Neural cell (in vitro differentiated cells): Measurements from ENCODE around the gene RAB18. TPM values are rescaled to one million over a fixed set of nuclear protein-coding genes. Genes with fewer than 3 reads are reported as not detected.

Experiments
- H2AFZ ChIP-seq: fragments of 200-600, 300-800 bp; sonication (generic), shearing (Covaris generic); 2 replicates; pipeline ENCODE4 v1.6.0; 2014; ENCODE audit warnings: low read depth, mild to moderate bottlenecking, antibody characterized with exemption, low read length, moderate library complexity
- H3F3A ChIP-seq: fragments of 200-600 bp; shearing (Covaris generic); 2 replicates; pipeline ENCODE4 v1.6.1; 2016; ENCODE audit warnings: mild to moderate bottlenecking, moderate library complexity, mixed read lengths, antibody characterized with exemption, low read length; ENCODE audit not compliant: insufficient read depth, poor library complexity, severe bottlenecking
- H3K27ac ChIP-seq: fragments of 200-600, 300-800 bp; sonication (generic), shearing (Covaris generic); 2 replicates; pipeline ENCODE4 v1.5.1; 2014; ENCODE audit warnings: mild to moderate bottlenecking, low read length, moderate library complexity
- H3K27me3 ChIP-seq: fragments of 300-800, 200-600 bp; sonication (generic), shearing (Covaris generic); 2 replicates; pipeline ENCODE4 v1.6.0; 2014; ENCODE audit warnings: mild to moderate bottlenecking, low read depth, low read length, moderate library complexity; ENCODE audit not compliant: insufficient read depth
- H3K36me3 ChIP-seq: fragments of 300-800, 200-600 bp; sonication (generic), shearing (Covaris generic); 2 replicates; pipeline ENCODE4 v1.5.1; 2014; ENCODE audit warnings: mild to moderate bottlenecking, antibody characterized with exemption, low read length, moderate library complexity; ENCODE audit not compliant: insufficient read depth
- H3K4me2 ChIP-seq: fragments of 300-800, 200-600 bp; sonication (generic), shearing (Covaris generic); 2 replicates; pipeline ENCODE4 v1.6.0; 2014; ENCODE audit warnings: mild to moderate bottlenecking, low read length
- H3K4me3 ChIP-seq: fragments of 300-800, 200-600 bp; sonication (generic), shearing (Covaris generic); 2 replicates; pipeline ENCODE4 v1.5.1; 2014; ENCODE audit warnings: mild to moderate bottlenecking, low read length, moderate library complexity
- H3K79me2 ChIP-seq: fragments of 200-600 bp; shearing (Covaris generic); replicated peaks from 2 replicates; pipeline ENCODE4 v1.6.0; 2014; ENCODE audit warnings: mild to moderate bottlenecking, low read length, moderate library complexity; ENCODE audit not compliant: insufficient read depth
- H3K9ac ChIP-seq: fragments of 300-800, 200-600 bp; sonication (generic), shearing (Covaris generic); 2 replicates; pipeline ENCODE4 v1.6.1; 2016; ENCODE audit warnings: mild to moderate bottlenecking, low read length, mixed read lengths
- H3K9me2 ChIP-seq: fragments of 200-600 bp; shearing (Covaris generic); 2 replicates; pipeline ENCODE4 v1.6.1; 2016; ENCODE audit warnings: mild to moderate bottlenecking, low read length, mixed read lengths; ENCODE audit not compliant: insufficient read depth
- H3K9me3 ChIP-seq: fragments of 200-600, 300-800 bp; sonication (generic), shearing (Covaris generic); 2 replicates; pipeline ENCODE4 v1.6.1; 2016; ENCODE audit warnings: mild to moderate bottlenecking, mixed run types, low read length, moderate library complexity, mixed read lengths
- H4K20me1 ChIP-seq: fragments of 200-600 bp; shearing (Covaris generic); 2 replicates; pipeline ENCODE4 v1.6.1; 2016; ENCODE audit warnings: mild to moderate bottlenecking, mixed run types; ENCODE audit not compliant: insufficient read depth
- EP300 ChIP-seq: fragments of 450-650 bp; conservative IDR thresholded peaks from 2 replicates; pipeline ENCODE4 v1.6.1; 2014; ENCODE audit warnings: antibody characterized with exemption, mild to moderate bottlenecking, moderate library complexity; ENCODE audit not compliant: poor library complexity, severe bottlenecking
- EZH2 ChIP-seq: fragments of 200-600, 300-800 bp; shearing (Covaris generic), sonication (generic); IDR thresholded peaks from 2 replicates; pipeline ENCODE4 v1.6.1; 2014; ENCODE audit warnings: antibody characterized with exemption, low read length, borderline replicate concordance, mild to moderate bottlenecking; ENCODE audit not compliant: insufficient read depth, poor library complexity, severe bottlenecking
- MXI1 ChIP-seq: fragments of 450-650 bp; conservative IDR thresholded peaks from 2 replicates; pipeline ENCODE4 v1.6.1; 2014; ENCODE audit warnings: antibody characterized with exemption, mild to moderate bottlenecking; ENCODE audit not compliant: poor library complexity, severe bottlenecking
- POLR2AphosphoS5 ChIP-seq: IDR thresholded peaks from 2 replicates; pipeline ENCODE4 v1.6.1; 2012
- RAD21 ChIP-seq: fragments of 450-650 bp; conservative IDR thresholded peaks from 2 replicates; pipeline ENCODE4 v1.6.1; 2014; ENCODE audit warnings: antibody characterized with exemption, mild to moderate bottlenecking, moderate library complexity
- SMC3 ChIP-seq: fragments of 450-650 bp; conservative IDR thresholded peaks from 2 replicates; pipeline ENCODE4 v1.6.1; 2014; ENCODE audit warnings: antibody characterized with exemption, mild to moderate bottlenecking, moderate library complexity; ENCODE audit not compliant: poor library complexity
- TAF1 ChIP-seq: IDR thresholded peaks from 2 replicates; pipeline ENCODE4 v1.6.1; 2012; ENCODE audit warnings: low read depth
- polyA plus RNA-seq: library from polyadenylated mRNA; depleted of rRNA; stranded (reverse); fragments of >200 nt; gene quantifications from 2 replicates; pipeline ENCODE4 v1.2.3, GENCODE V29; 2014
- TF ChIP-seq, protein P1 (sequence below): IDR thresholded peaks from 2 replicates; pipeline ENCODE4 v1.6.1; 2012; ENCODE audit warnings: borderline replicate concordance
- TF ChIP-seq, protein P2 (sequence below): fragments of 450-650 bp; IDR thresholded peaks from 2 replicates; pipeline ENCODE4 v1.5.1; 2014; ENCODE audit warnings: antibody characterized with exemption, mild to moderate bottlenecking, moderate library complexity; ENCODE audit not compliant: poor library complexity, severe bottlenecking

RAB18 gene
- polyA plus RNA-seq, 1 donor from 2014 or later: 122 TPM

DNA sequence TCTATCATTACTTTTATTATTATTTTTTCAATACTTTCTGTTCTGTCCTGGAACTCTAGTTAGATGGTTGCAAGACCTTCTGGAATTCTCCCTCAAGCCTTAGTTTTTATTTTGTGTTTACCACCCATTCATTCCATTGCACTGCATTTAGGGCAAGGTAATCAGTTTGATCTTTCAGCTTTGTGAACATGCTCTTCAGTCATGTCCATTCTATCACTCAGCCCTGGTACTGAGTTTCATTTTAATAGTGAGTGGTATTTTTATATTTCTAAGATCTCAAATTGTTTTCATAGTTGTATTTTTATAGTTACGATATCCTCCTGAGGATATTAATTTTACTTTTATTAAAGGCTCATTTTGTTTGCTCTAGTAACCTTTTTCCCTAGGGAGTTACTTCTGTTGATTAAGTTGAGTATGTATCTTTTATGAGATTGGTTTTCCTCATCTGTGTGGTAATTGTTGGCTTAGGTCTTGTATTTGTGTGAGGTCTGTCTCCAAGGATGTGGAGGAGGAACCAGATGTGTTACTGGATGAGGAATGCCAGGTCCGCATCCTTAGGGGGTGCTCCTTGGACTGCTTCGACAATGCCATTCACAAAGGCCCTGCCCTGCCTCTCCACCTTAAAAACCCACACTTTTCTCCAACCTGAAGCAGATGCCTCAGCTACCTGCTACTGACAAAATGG is 46.7 kb upstream of the RAB18 start:
- Histone ChIP-seq H3K4me3 (no peak overlapping the region), H3K79me2 (no peaks in the 10 kb centered on the region), H3K27me3 (no peaks in the 10 kb centered on the region), H3F3A (no peaks in the 10 kb centered on the region), H3K9me3 (no peaks in the 10 kb centered on the region), H3K9ac (no peak overlapping the region), H3K27ac (no peak overlapping the region), H3K4me2 (no peak overlapping the region), H4K20me1 (no peaks in the 10 kb centered on the region), H3K36me3 (no peaks in the 10 kb centered on the region), H3K9me2 (no peaks in the 10 kb centered on the region), H2AFZ (no peak overlapping the region)
- TF ChIP-seq TAF1 (no peak), SMC3 (no peak), RAD21 (no peak), POLR2AphosphoS5 (no peak), EZH2 (no peak), EP300 (no peak), MXI1 (no peak)
- TF ChIP-seq, protein P1, sequence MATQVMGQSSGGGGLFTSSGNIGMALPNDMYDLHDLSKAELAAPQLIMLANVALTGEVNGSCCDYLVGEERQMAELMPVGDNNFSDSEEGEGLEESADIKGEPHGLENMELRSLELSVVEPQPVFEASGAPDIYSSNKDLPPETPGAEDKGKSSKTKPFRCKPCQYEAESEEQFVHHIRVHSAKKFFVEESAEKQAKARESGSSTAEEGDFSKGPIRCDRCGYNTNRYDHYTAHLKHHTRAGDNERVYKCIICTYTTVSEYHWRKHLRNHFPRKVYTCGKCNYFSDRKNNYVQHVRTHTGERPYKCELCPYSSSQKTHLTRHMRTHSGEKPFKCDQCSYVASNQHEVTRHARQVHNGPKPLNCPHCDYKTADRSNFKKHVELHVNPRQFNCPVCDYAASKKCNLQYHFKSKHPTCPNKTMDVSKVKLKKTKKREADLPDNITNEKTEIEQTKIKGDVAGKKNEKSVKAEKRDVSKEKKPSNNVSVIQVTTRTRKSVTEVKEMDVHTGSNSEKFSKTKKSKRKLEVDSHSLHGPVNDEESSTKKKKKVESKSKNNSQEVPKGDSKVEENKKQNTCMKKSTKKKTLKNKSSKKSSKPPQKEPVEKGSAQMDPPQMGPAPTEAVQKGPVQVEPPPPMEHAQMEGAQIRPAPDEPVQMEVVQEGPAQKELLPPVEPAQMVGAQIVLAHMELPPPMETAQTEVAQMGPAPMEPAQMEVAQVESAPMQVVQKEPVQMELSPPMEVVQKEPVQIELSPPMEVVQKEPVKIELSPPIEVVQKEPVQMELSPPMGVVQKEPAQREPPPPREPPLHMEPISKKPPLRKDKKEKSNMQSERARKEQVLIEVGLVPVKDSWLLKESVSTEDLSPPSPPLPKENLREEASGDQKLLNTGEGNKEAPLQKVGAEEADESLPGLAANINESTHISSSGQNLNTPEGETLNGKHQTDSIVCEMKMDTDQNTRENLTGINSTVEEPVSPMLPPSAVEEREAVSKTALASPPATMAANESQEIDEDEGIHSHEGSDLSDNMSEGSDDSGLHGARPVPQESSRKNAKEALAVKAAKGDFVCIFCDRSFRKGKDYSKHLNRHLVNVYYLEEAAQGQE: no peak
- TF ChIP-seq, protein P2, sequence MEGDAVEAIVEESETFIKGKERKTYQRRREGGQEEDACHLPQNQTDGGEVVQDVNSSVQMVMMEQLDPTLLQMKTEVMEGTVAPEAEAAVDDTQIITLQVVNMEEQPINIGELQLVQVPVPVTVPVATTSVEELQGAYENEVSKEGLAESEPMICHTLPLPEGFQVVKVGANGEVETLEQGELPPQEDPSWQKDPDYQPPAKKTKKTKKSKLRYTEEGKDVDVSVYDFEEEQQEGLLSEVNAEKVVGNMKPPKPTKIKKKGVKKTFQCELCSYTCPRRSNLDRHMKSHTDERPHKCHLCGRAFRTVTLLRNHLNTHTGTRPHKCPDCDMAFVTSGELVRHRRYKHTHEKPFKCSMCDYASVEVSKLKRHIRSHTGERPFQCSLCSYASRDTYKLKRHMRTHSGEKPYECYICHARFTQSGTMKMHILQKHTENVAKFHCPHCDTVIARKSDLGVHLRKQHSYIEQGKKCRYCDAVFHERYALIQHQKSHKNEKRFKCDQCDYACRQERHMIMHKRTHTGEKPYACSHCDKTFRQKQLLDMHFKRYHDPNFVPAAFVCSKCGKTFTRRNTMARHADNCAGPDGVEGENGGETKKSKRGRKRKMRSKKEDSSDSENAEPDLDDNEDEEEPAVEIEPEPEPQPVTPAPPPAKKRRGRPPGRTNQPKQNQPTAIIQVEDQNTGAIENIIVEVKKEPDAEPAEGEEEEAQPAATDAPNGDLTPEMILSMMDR: no peak

DNA sequence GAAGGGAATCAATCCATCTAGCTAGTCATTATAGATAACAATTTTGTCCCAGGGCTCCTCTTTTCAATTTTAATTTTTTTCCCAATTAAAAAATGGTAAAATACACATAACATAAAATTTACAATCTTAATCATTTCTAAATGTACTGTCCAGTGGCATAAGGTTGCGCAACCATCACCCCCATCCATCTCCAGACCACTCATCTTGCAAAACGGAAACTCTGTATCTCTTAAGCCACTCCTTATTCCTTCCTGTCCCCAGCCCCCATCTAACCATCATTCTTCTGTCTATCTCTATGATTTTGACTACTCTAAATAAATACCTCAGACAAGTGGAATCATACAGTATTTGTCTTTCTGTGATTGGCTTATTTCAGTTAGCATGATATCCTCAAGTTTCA is 46.1 kb upstream of the RAB18 start:
- H3K9me2 ChIP-seq: no peaks in the 10 kb centered on the region
- H3K9me3 ChIP-seq: no peaks in the 10 kb centered on the region
- H3K9ac ChIP-seq: no peak overlapping the region
- no peak overlapping the region for H3K4me2 ChIP-seq
- H3K79me2 ChIP-seq: no peaks in the 10 kb centered on the region
- no peaks in the 10 kb centered on the region for H3K27me3 ChIP-seq
- H4K20me1 ChIP-seq: no peaks in the 10 kb centered on the region
- no peak overlapping the region for H2AFZ ChIP-seq
- H3K27ac ChIP-seq: no peak overlapping the region
- no peaks in the 10 kb centered on the region for H3K36me3 ChIP-seq
- H3F3A ChIP-seq: no peaks in the 10 kb centered on the region
- TF ChIP-seq TAF1 (no peak), RAD21 (no peak), EP300 (no peak), SMC3 (no peak), MXI1 (no peak), EZH2 (no peak), POLR2AphosphoS5 (no peak)
- TF ChIP-seq, protein P2: no peak
- TF ChIP-seq, protein P1: no peak
- H3K4me3 ChIP-seq: no peak overlapping the region
